IMR-90 (cell line): ENCODE results near the gene SNRPA1. TPM values are rescaled to one million over a fixed set of nuclear protein-coding genes. Genes with fewer than 3 reads are reported as not detected.

ENCODE experiments used
- ATAC-seq: fragments of 200-7000 bp; cut with Tn5 transposase; 2 replicates; pipeline ENCODE4 v1.9.1; 2020; ENCODE audit warnings: low read depth, mild to moderate bottlenecking, moderate library complexity
- BruUV-seq: library from RNA; stranded (reverse); fragments of 400-500 nt; replicated peaks from 2 replicates; lab custom pipeline; 2021; lab: Mats Ljungman, UMichigan
- CTCF ChIA-PET: fragments of 300-600 bp; formaldehyde crosslinking; extraction: SDS; loops from one replicate; lab custom pipeline; 2021; ENCODE audit warnings: antibody characterized with exemption; lab: Yijun Ruan, JAX
- POLR2A ChIA-PET: fragments of 300-600 bp; sonication (Branson Sonifier 250); formaldehyde crosslinking; loops from one replicate; lab custom pipeline; 2022; ENCODE audit warnings: antibody characterized with exemption; ENCODE audit not compliant: unreplicated experiment; lab: Charles Lee
- DNase-seq: peaks from one replicate; pipeline ENCODE4 v3.0.0; 2013
- H2AFZ ChIP-seq: replicated peaks from 2 replicates; pipeline ENCODE3; 2013; ENCODE audit warnings: low read length, mild to moderate bottlenecking; ENCODE audit not compliant: poor library complexity
- H2AK5ac ChIP-seq: 2 replicates; pipeline ENCODE4 v1.6.1; 2013; ENCODE audit warnings: low read depth, low read length, inconsistent platforms
- H2AK9ac ChIP-seq: replicated peaks from 2 replicates; pipeline ENCODE3; 2013; ENCODE audit warnings: mild to moderate bottlenecking, low read depth, low read length, moderate library complexity; ENCODE audit not compliant: poor library complexity
- H2BK120ac ChIP-seq: 2 replicates; pipeline ENCODE4 v1.6.1; 2013; ENCODE audit warnings: low read depth, low read length, inconsistent platforms
- H2BK15ac ChIP-seq: 3 replicates; pipeline ENCODE4 v1.6.1; 2013; ENCODE audit warnings: low read depth, low read length, inconsistent platforms
- H2BK20ac ChIP-seq: 2 replicates; pipeline ENCODE4 v1.6.1; 2013; ENCODE audit warnings: low read depth, mild to moderate bottlenecking, inconsistent platforms, low read length, moderate library complexity
- H2BK5ac ChIP-seq: 2 replicates; pipeline ENCODE4 v1.6.1; 2013; ENCODE audit warnings: mild to moderate bottlenecking, low read depth, low read length, inconsistent platforms; ENCODE audit not compliant: poor library complexity, severe bottlenecking
- H3K14ac ChIP-seq: replicated peaks from 2 replicates; pipeline ENCODE4 v1.6.1; 2013; ENCODE audit warnings: low read depth, low read length, inconsistent platforms
- H3K18ac ChIP-seq: 2 replicates; pipeline ENCODE4 v1.6.1; 2013; ENCODE audit warnings: low read depth, low read length, control low read depth
- H3K23ac ChIP-seq: 2 replicates; pipeline ENCODE4 v1.6.1; 2013; ENCODE audit warnings: low read depth, low read length, inconsistent platforms
- H3K27ac ChIP-seq: 2 replicates; pipeline ENCODE4 v1.5.1; 2013; ENCODE audit warnings: mild to moderate bottlenecking, control low read depth, low read length; ENCODE audit not compliant: insufficient read depth
- H3K27me3 ChIP-seq: 2 replicates; pipeline ENCODE4 v1.6.1; 2013; ENCODE audit warnings: low read length; ENCODE audit not compliant: control insufficient read depth, insufficient read depth
- H3K36me3 ChIP-seq: 2 replicates; pipeline ENCODE4 v1.6.1; 2013; ENCODE audit warnings: low read length, mixed read lengths; ENCODE audit not compliant: control insufficient read depth, insufficient read depth
- H3K4ac ChIP-seq: 2 replicates; pipeline ENCODE4 v1.6.1; 2013; ENCODE audit warnings: low read depth, low read length, inconsistent platforms
- H3K4me1 ChIP-seq: 2 replicates; pipeline ENCODE4 v1.6.1; 2013; ENCODE audit warnings: low read length, mixed read lengths; ENCODE audit not compliant: control insufficient read depth, insufficient read depth
- H3K4me2 ChIP-seq: 2 replicates; pipeline ENCODE4 v1.6.1; 2013; ENCODE audit warnings: low read depth, mild to moderate bottlenecking, control low read depth, low read length, moderate library complexity
- H3K4me3 ChIP-seq: 2 replicates; pipeline ENCODE4 v1.5.1; 2013; ENCODE audit warnings: low read depth, mild to moderate bottlenecking, control low read depth, low read length, moderate library complexity; ENCODE audit not compliant: insufficient read depth
- H3K56ac ChIP-seq: 2 replicates; pipeline ENCODE4 v1.6.1; 2013; ENCODE audit warnings: low read length, inconsistent platforms; ENCODE audit not compliant: insufficient read depth; ENCODE audit errors: extremely low read depth
- H3K79me1 ChIP-seq, 2 experiments: 2 replicates each; pipeline ENCODE4 v1.6.1; 2013; ENCODE audit warnings: low read length in 2 of 2, inconsistent platforms in 1 of 2, low read depth in 1 of 2
- H3K9ac ChIP-seq: 2 replicates; pipeline ENCODE4 v1.6.1; 2013; ENCODE audit warnings: low read depth, low read length, control low read depth
- H3K9me1 ChIP-seq: 2 replicates; pipeline ENCODE4 v1.6.1; 2013; ENCODE audit warnings: low read length, inconsistent platforms; ENCODE audit not compliant: insufficient read depth
- H3K9me3 ChIP-seq: 2 replicates; pipeline ENCODE4 v1.6.1; 2013; ENCODE audit warnings: low read length; ENCODE audit not compliant: control insufficient read depth, insufficient read depth
- H4K20me1 ChIP-seq: 2 replicates; pipeline ENCODE4 v1.6.1; 2013; ENCODE audit warnings: low read length, inconsistent platforms; ENCODE audit not compliant: insufficient read depth
- H4K5ac ChIP-seq: 2 replicates; pipeline ENCODE4 v1.6.1; 2013; ENCODE audit warnings: mild to moderate bottlenecking, low read depth, low read length, control low read depth
- H4K8ac ChIP-seq, 2 experiments: 2 replicates each; pipeline ENCODE4 v1.6.1; 2013; ENCODE audit warnings: low read depth in 2 of 2, low read length in 2 of 2, control low read depth in 1 of 2, inconsistent platforms in 1 of 2
- H4K91ac ChIP-seq: 2 replicates; pipeline ENCODE4 v1.6.1; 2013; ENCODE audit warnings: low read depth, low read length, inconsistent platforms; ENCODE audit not compliant: insufficient read depth
- CEBPB ChIP-seq: IDR thresholded peaks from 2 replicates; pipeline ENCODE4 v1.6.1; 2012; ENCODE audit warnings: low read depth, low read length, improper control_type of control experiment
- CHD1 ChIP-seq: IDR thresholded peaks from 2 replicates; pipeline ENCODE4 v1.6.1; 2012; ENCODE audit warnings: low read depth, low read length, improper control_type of control experiment
- FOS ChIP-seq: fragments of 150-350 bp; IDR thresholded peaks from 2 replicates; pipeline ENCODE4 v1.6.1; 2016; ENCODE audit warnings: low read depth, low read length
- MAFK ChIP-seq: IDR thresholded peaks from 2 replicates; pipeline ENCODE4 v1.6.1; 2012; ENCODE audit warnings: low read depth, low read length, improper control_type of control experiment
- POLR2A ChIP-seq: IDR thresholded peaks from 2 replicates; pipeline ENCODE4 v1.6.1; 2012; ENCODE audit warnings: mild to moderate bottlenecking, low read depth, low read length
- RAD21 ChIP-seq: IDR thresholded peaks from 2 replicates; pipeline ENCODE4 v1.6.1; 2012; ENCODE audit warnings: low read length, improper control_type of control experiment
- RFX5 ChIP-seq: IDR thresholded peaks from 2 replicates; pipeline ENCODE4 v1.8.0; 2012; ENCODE audit warnings: low read depth, mild to moderate bottlenecking, low read length, moderate library complexity
- SMC3 ChIP-seq: fragments of 150-350 bp; IDR thresholded peaks from 2 replicates; pipeline ENCODE4 v1.6.1; 2016; ENCODE audit warnings: low read depth, mild to moderate bottlenecking, antibody characterized with exemption, low read length, moderate library complexity
- WGBS, 2 experiments: methylation state at CpG; one replicate each; pipeline versions ENCODE4 v1.1.5 to v1.1.7; 2013; ENCODE audit warnings: missing lambda C conversion rate in 2 of 2; ENCODE audit not compliant: insufficient read length in 1 of 2; ENCODE audit errors: extremely low coverage in 2 of 2; 5-methylcytosine and 5-hydroxymethylcytosine counted together
- dilution Hi-C: fragments of 300-500 bp; cut with HindIII; formaldehyde crosslinking; loops from one replicate; pipeline ENCODE4 v1.14.3; 2018; ENCODE audit warnings: low sequenced_read_pairs; ENCODE audit not compliant: unreplicated experiment
- in situ Hi-C: fragments of 300-500 bp; cut with MboI; formaldehyde crosslinking; loops from 3 replicates; pipeline ENCODE4 v1.14.3; 2019; ENCODE audit warnings: low sequenced_read_pairs, inconsistent platforms, mixed read lengths
- intact Hi-C: fragments of 100-400 bp; cut with micrococcal nuclease; formaldehyde crosslinking; loops from 2 replicates; pipeline ENCODE4 v1.10.0; 2022
- polyA plus RNA-seq, 3 experiments: library from polyadenylated mRNA; depleted of rRNA; stranded (reverse); fragments of >200 nt; gene quantifications; 2 replicates each; pipeline ENCODE4 v1.2.3, GENCODE V29; 2012; ENCODE audit warnings: low replicate concordance in 1 of 3
- total RNA-seq: library from RNA; depleted of rRNA; stranded (reverse); fragments of >200 nt; gene quantifications from 2 replicates; pipeline ENCODE4 v1.2.3, GENCODE V29; 2012
- TF ChIP-seq, protein P1 (sequence below): fragments of 150-350 bp; IDR thresholded peaks from 2 replicates; pipeline ENCODE4 v1.6.1; 2017; ENCODE audit warnings: mild to moderate bottlenecking, antibody characterized with exemption, low read length, low read depth
- TF ChIP-seq, protein P2 (sequence below): fragments of 150-350 bp; IDR thresholded peaks from 2 replicates; pipeline ENCODE4 v1.6.1; 2016; ENCODE audit warnings: low read depth, mild to moderate bottlenecking, low read length, moderate library complexity, borderline replicate concordance
- TF ChIP-seq, protein P3 (sequence below): conservative IDR thresholded peaks from 2 replicates; pipeline ENCODE4 v1.5.1; 2012; ENCODE audit warnings: mild to moderate bottlenecking, low read depth, low read length, improper control_type of control experiment

The SNRPA1 gene
- total and polyA plus RNA-seq, 2 of the 4 experiments (the other 2 are of a cell fraction), result 37.1 to 79.9 TPM

DNA sequence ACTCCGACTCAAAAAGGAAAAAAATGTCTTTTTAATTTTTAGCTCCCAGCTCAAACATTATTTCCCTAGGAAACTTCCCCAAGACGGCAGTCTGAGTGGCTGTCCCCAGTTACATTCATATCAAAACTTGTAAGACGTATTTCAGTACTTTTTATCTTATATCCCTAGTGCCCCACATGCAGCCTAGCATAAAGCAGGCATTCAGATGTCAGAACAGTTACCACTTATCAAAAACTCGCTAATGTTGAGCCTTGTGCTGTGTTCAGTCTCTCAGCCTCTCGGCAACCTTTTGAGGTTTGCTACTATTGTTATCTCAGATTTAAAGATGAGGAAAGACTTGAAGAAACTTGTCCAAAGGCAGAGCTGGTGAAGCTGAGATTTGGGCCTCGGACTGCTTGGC, 11.1 kb downstream of the SNRPA1 start:
- Histone ChIP-seq H3K9me3 (no peaks in the 10 kb centered on the region), H2BK15ac (no peak overlapping the region), H3K9ac (no peak overlapping the region), H3K14ac (no peak overlapping the region), H4K8ac (no peak overlapping the region), H4K91ac (no peak overlapping the region), H2BK5ac (no peak overlapping the region), H2BK20ac (no peak overlapping the region), H3K36me3 (peaks cover 54% of the 10 kb centered on the region), H3K27ac (no peak overlapping the region), H2AK9ac (no peak overlapping the region), H3K4ac (no peak overlapping the region), H2AK5ac (no peak overlapping the region), H3K79me1 (peaks cover 26 to 29% of the 10 kb centered on the region in 2 experiments), H3K56ac (no peak overlapping the region), H3K4me1 (no peaks in the 10 kb centered on the region), H4K20me1 (peaks cover 12% of the 10 kb centered on the region), H3K4me2 (no peak overlapping the region), H3K18ac (no peak overlapping the region), H3K27me3 (no peaks in the 10 kb centered on the region), H4K5ac (no peak overlapping the region), H3K4me3 (no peak overlapping the region), H3K23ac (no peak overlapping the region), H2AFZ (no peak overlapping the region), H3K9me1 (no peaks in the 10 kb centered on the region), H2BK120ac (no peak overlapping the region)
- ChIA-PET CTCF (no interaction called here), POLR2A (no interaction called here)
- in situ Hi-C loops, result no loop called here
- dilution Hi-C loops, result no loop called here
- TF ChIP-seq RAD21, result no peak
- TF ChIP-seq MAFK, result no peak
- TF ChIP-seq, protein P1, sequence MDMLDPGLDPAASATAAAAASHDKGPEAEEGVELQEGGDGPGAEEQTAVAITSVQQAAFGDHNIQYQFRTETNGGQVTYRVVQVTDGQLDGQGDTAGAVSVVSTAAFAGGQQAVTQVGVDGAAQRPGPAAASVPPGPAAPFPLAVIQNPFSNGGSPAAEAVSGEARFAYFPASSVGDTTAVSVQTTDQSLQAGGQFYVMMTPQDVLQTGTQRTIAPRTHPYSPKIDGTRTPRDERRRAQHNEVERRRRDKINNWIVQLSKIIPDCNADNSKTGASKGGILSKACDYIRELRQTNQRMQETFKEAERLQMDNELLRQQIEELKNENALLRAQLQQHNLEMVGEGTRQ, result no peak
- no peak for TF ChIP-seq SMC3
- TF ChIP-seq, protein P2, sequence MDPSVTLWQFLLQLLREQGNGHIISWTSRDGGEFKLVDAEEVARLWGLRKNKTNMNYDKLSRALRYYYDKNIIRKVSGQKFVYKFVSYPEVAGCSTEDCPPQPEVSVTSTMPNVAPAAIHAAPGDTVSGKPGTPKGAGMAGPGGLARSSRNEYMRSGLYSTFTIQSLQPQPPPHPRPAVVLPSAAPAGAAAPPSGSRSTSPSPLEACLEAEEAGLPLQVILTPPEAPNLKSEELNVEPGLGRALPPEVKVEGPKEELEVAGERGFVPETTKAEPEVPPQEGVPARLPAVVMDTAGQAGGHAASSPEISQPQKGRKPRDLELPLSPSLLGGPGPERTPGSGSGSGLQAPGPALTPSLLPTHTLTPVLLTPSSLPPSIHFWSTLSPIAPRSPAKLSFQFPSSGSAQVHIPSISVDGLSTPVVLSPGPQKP, result no peak
- TF ChIP-seq, protein P3, sequence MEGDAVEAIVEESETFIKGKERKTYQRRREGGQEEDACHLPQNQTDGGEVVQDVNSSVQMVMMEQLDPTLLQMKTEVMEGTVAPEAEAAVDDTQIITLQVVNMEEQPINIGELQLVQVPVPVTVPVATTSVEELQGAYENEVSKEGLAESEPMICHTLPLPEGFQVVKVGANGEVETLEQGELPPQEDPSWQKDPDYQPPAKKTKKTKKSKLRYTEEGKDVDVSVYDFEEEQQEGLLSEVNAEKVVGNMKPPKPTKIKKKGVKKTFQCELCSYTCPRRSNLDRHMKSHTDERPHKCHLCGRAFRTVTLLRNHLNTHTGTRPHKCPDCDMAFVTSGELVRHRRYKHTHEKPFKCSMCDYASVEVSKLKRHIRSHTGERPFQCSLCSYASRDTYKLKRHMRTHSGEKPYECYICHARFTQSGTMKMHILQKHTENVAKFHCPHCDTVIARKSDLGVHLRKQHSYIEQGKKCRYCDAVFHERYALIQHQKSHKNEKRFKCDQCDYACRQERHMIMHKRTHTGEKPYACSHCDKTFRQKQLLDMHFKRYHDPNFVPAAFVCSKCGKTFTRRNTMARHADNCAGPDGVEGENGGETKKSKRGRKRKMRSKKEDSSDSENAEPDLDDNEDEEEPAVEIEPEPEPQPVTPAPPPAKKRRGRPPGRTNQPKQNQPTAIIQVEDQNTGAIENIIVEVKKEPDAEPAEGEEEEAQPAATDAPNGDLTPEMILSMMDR, result no peak
- TF ChIP-seq POLR2A, result no peak
- TF ChIP-seq FOS, result no peak
- no peak for TF ChIP-seq RFX5
- TF ChIP-seq CEBPB, result no peak
- TF ChIP-seq CHD1, result no peak
- intact Hi-C loops, result no loop called here
- ATAC-seq (no peak), DNase-seq (no peak)
- BruUV-seq, result no TSS peak
- 90% methylated on average over 4 of the region's 6 CpGs; no CpG with 5 or more reads in 1 of the 2 experiments for WGBS, 2 experiments
